Kidney (tissue), 14 donors: ENCODE measurements around the gene ABHD16A. TPM values are rescaled to one million over a fixed set of nuclear protein-coding genes. Genes with fewer than 3 reads are reported as not detected.

Experiments used
- DNase-seq, 5 donors: peaks; one replicate each; pipeline ENCODE4 v3.0.0-alpha.2; 2013 to 2020
- FAIRE-seq: peaks from 2 replicates; lab custom pipeline; 2012; peaks lifted over from hg19 to GRCh38; lab: Jason Lieb, UNC
- H3K27ac ChIP-seq, 2 donors: one replicate each; pipeline ENCODE4 v1.7.0; 2013; ENCODE audit warnings: low read depth in 2 of 2, low read length in 2 of 2, inconsistent platforms in 1 of 2
- H3K27me3 ChIP-seq: one replicate; pipeline ENCODE4 v1.7.1; 2013; ENCODE audit warnings: low read length, inconsistent platforms; ENCODE audit not compliant: control insufficient read depth, insufficient read depth
- H3K36me3 ChIP-seq, 3 donors: one replicate each; pipeline versions ENCODE4 v1.7.0 to v1.7.1; 2013; ENCODE audit warnings: low read length in 3 of 3, control low read depth in 1 of 3, inconsistent platforms in 1 of 3; ENCODE audit not compliant: insufficient read depth in 3 of 3, control insufficient read depth in 2 of 3
- H3K4me1 ChIP-seq, 3 donors: one replicate each; pipeline versions ENCODE4 v1.7.0 to v1.7.1; 2013; ENCODE audit warnings: low read length in 3 of 3, inconsistent platforms in 1 of 3, low read depth in 1 of 3; ENCODE audit not compliant: control insufficient read depth in 2 of 3, insufficient read depth in 2 of 3
- H3K4me3 ChIP-seq, 3 donors: one replicate each; pipeline versions ENCODE4 v1.7.0 to v1.8.1; 2013; ENCODE audit warnings: low read length in 3 of 3, control low read depth in 1 of 3, inconsistent platforms in 1 of 3
- H3K9ac ChIP-seq, 3 donors: one replicate each; pipeline versions ENCODE4 v1.7.0 to v1.7.1; 2013; ENCODE audit warnings: low read length in 3 of 3, control low read depth in 1 of 3, inconsistent platforms in 1 of 3
- H3K9me3 ChIP-seq, 3 donors: one replicate each; pipeline versions ENCODE4 v1.7.0 to v1.7.1; 2013; ENCODE audit warnings: low read length in 3 of 3, control low read depth in 1 of 3, inconsistent platforms in 1 of 3; ENCODE audit not compliant: control insufficient read depth in 2 of 3, insufficient read depth in 1 of 3
- CTCF ChIP-seq: IDR thresholded peaks from 3 replicates; pipeline ENCODE4 v1.5.1; 2012; ENCODE audit warnings: mild to moderate bottlenecking, moderate library complexity, borderline replicate concordance; ENCODE audit not compliant: insufficient read depth; ENCODE audit errors: extremely low read depth
- intact Hi-C: fragments of 100-400 bp; cut with DNase I; formaldehyde crosslinking; loops from one replicate; pipeline ENCODE4 v1.11.1; 2022
- polyA plus RNA-seq: library from polyadenylated mRNA; stranded (reverse); fragments of 350-450 nt; fragmentation: Illumina TruSeq; extraction: RNeasy Lipid Tissue Mini Kit (QIAGEN cat#74804); gene quantifications from one replicate; pipeline ENCODE4 v1.2.3, GENCODE V29; 2014; ENCODE audit warnings: low read depth, low replicate concordance; ENCODE audit not compliant: insufficient read depth
- total RNA-seq: library from RNA; stranded (reverse); fragmentation: NEBNext Ultra II Directional; extraction: Animal tissue kit (Norgen Biotek cat#: 25700); gene quantifications from one replicate; pipeline ENCODE4 v1.2.1, GENCODE V29; 2021
- donor health status: control.
- donor health status: control.
- donor health status: control.
- donor health status: control.
- donor health status: control.
- donor health status: DM: yes; HTN: yes; CAD: no.
- donor health status: Normal renal cell carcinoma (clear cell type).

ABHD16A gene
- total and polyA plus RNA-seq, 2 donors from 2014 or later, result 48.7 to 50.2 TPM

- DNase-seq, result peak; percentile 91 to 95 (median 93)
- intact Hi-C loops, result no loop called here
- no peak for FAIRE-seq
Observed at GRCh38 chr6:31680226-31681134, 22.6 kb downstream of the ABHD16A start, which contains the start of gene LY6G5C. Gene LY6G5C (minus strand): TSS chr6:31681067. CDS start chr6:31680373, 694 bp downstream.

DNA sequence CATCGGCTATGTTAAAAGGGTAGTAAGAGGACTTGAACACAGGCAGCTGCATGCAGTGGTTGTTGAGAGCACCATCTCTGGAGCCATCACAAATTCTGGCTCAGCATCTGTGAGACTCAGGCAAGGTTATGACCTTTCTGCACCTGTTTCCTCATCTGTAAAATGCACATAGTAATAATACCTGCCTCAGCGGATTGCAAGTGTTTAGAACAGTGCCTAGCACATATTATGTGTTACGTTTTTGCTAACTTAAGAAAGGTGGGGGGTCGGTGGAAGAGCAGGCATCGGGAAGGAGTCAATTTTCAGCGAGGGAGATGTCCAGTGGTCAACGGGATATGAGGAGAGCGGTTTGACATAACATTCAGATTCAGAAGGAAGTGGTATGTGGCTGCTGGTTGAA lies 25.2 kb downstream of the ABHD16A start:
- Histone ChIP-seq H3K27me3 (no peaks in the 10 kb centered on the region), H3K9me3 (no peaks in the 10 kb centered on the region), H3K4me1 (peaks cover 3 to 6% (median 4%) of the 10 kb centered on the region in 3 donors), H3K4me3 (no peak overlapping the region), H3K27ac (no peak overlapping the region), H3K36me3 (peaks cover 0 to 2% (median 0%) of the 10 kb centered on the region in 3 donors), H3K9ac (no peak overlapping the region)
- no peak for DNase-seq
- no peak for FAIRE-seq
- no peak for TF ChIP-seq CTCF
- intact Hi-C loops, result no loop called here

More at GRCh38 chr6:31680226-31681134, 22.6 kb downstream of the ABHD16A start, which contains the start of gene LY6G5C:
- Histone ChIP-seq H3K27me3 (no peaks in the 10 kb centered on the region), H3K9me3 (no peaks in the 10 kb centered on the region), H3K27ac (peak within 1 kb of the TSS; percentile 76), H3K4me1 (peaks cover 3 to 8% (median 4%) of the 10 kb centered on the region in 3 donors), H3K36me3 (no peaks in the 10 kb centered on the region), H3K4me3 (peak within 1 kb of the TSS; percentile 61 to 76 (median 71)), H3K9ac (peak within 1 kb of the TSS; percentile 51 to 81 (median 57))
- peak; percentile 83 for TF ChIP-seq CTCF

DNA sequence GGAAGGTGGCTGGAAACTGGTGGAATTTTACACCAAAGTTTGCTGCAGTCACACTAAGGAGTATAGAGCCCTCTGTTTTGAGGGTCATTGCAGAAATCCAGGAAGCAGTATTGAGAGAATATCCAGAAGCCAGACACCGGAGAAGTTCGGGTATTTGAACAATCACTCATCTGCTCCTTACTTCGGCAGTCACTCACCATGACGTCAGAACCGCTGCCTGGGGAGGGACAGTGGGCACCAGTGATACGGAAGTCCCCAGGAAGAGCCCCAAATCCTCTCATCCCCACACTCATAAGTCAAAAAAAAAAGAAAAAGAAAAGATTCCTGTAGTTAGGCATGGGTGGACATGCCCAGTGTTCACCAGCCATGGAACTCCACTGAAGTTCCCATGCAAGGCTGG lies 26.2 kb downstream of the ABHD16A start:
- TF ChIP-seq CTCF, result no peak
- DNase-seq (no peak), FAIRE-seq (no peak)
- Histone ChIP-seq H3K4me3 (no peak overlapping the region), H3K36me3 (peaks cover 0 to 6% (median 0%) of the 10 kb centered on the region in 3 donors), H3K4me1 (peaks cover 3 to 6% (median 4%) of the 10 kb centered on the region in 3 donors), H3K9me3 (no peaks in the 10 kb centered on the region), H3K9ac (no peak overlapping the region), H3K27ac (no peak overlapping the region), H3K27me3 (no peaks in the 10 kb centered on the region)
- intact Hi-C loops, result no loop called here
